HepG2 (cell line): ENCODE measurements around the gene CAMK1G. TPM values are rescaled to one million over a fixed set of nuclear protein-coding genes. Genes with fewer than 3 reads are reported as not detected.

Experiments used
- FOXA3 ChIP-seq: IDR thresholded peaks from 2 replicates; pipeline ENCODE4 v1.6.1; 2016; ENCODE audit warnings: missing genetic modification reagents, missing compliant biosample characterization
- REPIN1 ChIP-seq: sonication (generic); formaldehyde crosslinking; IDR thresholded peaks from 2 replicates; pipeline ENCODE4 v1.8.0; 2022; ENCODE audit warnings: missing genetic modification reagents, low read depth, mild to moderate bottlenecking, borderline replicate concordance
- SALL2 ChIP-seq: sonication (generic); formaldehyde crosslinking; IDR thresholded peaks from 2 replicates; pipeline ENCODE4 v1.8.1; 2023; ENCODE audit warnings: mild to moderate bottlenecking, missing genetic modification reagents, inconsistent platforms
- THAP11 ChIP-seq: IDR thresholded peaks from 2 replicates; pipeline ENCODE4 v1.6.1; 2016; ENCODE audit warnings: missing biosample characterization, missing genetic modification reagents
- ZNF460 ChIP-seq: sonication (generic); formaldehyde crosslinking; IDR thresholded peaks from 2 replicates; pipeline ENCODE4 v1.5.1; 2020; ENCODE audit warnings: missing genetic modification reagents, mild to moderate bottlenecking, borderline replicate concordance
- ZNF577 ChIP-seq: sonication (generic); formaldehyde crosslinking; IDR thresholded peaks from 2 replicates; pipeline ENCODE4 v1.4.0; 2020; ENCODE audit warnings: mild to moderate bottlenecking, low read depth, missing genetic modification reagents, borderline replicate concordance
- polyA plus RNA-seq, 8 experiments: library from polyadenylated mRNA; depleted of rRNA in 3 of 8; stranded (reverse) in 7 of 8; unstranded in 1 of 8; fragments of >200 nt; fragmentation: Illumina TruSeq in 4 of 8; extraction: Trizol in 4 of 8; gene quantifications; 2 replicates each; pipeline versions ENCODE4 v1.2.1 to v1.2.3, GENCODE V29; 2011 to 2016; ENCODE audit warnings: low read depth in 4 of 8, missing spikeins in 1 of 8, mixed read lengths in 1 of 8; ENCODE audit not compliant: insufficient read depth in 1 of 8
- total RNA-seq, 5 experiments: library from RNA; depleted of rRNA; stranded (reverse); fragments of >200 nt; fragmentation: Illumina TruSeq; extraction: Trizol; gene quantifications; 2 replicates each; pipeline ENCODE4 v1.2.3, GENCODE V29; 2016; ENCODE audit warnings: low read depth in 1 of 5
- TF ChIP-seq, protein P1 (sequence below): sonication (generic); formaldehyde crosslinking; IDR thresholded peaks from 2 replicates; pipeline ENCODE4 v1.4.0; 2020; ENCODE audit warnings: missing genetic modification reagents, mild to moderate bottlenecking, borderline replicate concordance
- TF ChIP-seq, protein P2 (sequence below): sonication (generic); formaldehyde crosslinking; IDR thresholded peaks from 2 replicates; pipeline ENCODE4 v1.4.0; 2020; ENCODE audit warnings: mild to moderate bottlenecking, missing genetic modification reagents
- TF ChIP-seq, protein P3 (sequence below): sonication (generic); formaldehyde crosslinking; IDR thresholded peaks from 2 replicates; pipeline ENCODE4 v1.4.0; 2020; ENCODE audit warnings: missing genetic modification reagents, borderline replicate concordance

CAMK1G gene
- total and polyA plus RNA-seq, 2 of the 13 experiments (the other 11 are each of a cell fraction or from before 2014, with no cell fraction given), result not detected

DNA sequence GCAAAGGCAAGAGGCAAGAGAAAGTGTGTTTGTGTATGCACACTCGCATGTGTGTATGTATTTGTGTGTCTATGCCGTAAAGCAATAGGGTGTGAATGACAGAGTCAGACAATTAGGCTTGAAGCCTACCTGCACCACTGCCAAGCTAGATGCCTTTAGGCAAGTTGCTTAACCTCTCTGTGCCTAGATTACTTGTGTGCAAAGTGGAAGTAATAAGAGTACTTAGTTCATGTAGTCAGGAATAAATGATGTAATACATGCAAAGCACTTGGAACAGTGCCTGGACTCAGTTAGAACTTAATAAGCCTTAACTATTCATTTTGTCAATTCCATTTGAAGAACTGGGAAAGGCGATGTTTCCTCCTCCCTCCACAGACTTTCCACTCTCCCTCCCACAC, 37.0 kb downstream of the CAMK1G start (continued):
- TF ChIP-seq, protein P1, sequence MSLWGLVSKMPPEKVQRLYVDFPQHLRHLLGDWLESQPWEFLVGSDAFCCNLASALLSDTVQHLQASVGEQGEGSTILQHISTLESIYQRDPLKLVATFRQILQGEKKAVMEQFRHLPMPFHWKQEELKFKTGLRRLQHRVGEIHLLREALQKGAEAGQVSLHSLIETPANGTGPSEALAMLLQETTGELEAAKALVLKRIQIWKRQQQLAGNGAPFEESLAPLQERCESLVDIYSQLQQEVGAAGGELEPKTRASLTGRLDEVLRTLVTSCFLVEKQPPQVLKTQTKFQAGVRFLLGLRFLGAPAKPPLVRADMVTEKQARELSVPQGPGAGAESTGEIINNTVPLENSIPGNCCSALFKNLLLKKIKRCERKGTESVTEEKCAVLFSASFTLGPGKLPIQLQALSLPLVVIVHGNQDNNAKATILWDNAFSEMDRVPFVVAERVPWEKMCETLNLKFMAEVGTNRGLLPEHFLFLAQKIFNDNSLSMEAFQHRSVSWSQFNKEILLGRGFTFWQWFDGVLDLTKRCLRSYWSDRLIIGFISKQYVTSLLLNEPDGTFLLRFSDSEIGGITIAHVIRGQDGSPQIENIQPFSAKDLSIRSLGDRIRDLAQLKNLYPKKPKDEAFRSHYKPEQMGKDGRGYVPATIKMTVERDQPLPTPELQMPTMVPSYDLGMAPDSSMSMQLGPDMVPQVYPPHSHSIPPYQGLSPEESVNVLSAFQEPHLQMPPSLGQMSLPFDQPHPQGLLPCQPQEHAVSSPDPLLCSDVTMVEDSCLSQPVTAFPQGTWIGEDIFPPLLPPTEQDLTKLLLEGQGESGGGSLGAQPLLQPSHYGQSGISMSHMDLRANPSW (CRISPR knock-in tag), result no peak
- no peak for TF ChIP-seq SALL2
- TF ChIP-seq, protein P2, sequence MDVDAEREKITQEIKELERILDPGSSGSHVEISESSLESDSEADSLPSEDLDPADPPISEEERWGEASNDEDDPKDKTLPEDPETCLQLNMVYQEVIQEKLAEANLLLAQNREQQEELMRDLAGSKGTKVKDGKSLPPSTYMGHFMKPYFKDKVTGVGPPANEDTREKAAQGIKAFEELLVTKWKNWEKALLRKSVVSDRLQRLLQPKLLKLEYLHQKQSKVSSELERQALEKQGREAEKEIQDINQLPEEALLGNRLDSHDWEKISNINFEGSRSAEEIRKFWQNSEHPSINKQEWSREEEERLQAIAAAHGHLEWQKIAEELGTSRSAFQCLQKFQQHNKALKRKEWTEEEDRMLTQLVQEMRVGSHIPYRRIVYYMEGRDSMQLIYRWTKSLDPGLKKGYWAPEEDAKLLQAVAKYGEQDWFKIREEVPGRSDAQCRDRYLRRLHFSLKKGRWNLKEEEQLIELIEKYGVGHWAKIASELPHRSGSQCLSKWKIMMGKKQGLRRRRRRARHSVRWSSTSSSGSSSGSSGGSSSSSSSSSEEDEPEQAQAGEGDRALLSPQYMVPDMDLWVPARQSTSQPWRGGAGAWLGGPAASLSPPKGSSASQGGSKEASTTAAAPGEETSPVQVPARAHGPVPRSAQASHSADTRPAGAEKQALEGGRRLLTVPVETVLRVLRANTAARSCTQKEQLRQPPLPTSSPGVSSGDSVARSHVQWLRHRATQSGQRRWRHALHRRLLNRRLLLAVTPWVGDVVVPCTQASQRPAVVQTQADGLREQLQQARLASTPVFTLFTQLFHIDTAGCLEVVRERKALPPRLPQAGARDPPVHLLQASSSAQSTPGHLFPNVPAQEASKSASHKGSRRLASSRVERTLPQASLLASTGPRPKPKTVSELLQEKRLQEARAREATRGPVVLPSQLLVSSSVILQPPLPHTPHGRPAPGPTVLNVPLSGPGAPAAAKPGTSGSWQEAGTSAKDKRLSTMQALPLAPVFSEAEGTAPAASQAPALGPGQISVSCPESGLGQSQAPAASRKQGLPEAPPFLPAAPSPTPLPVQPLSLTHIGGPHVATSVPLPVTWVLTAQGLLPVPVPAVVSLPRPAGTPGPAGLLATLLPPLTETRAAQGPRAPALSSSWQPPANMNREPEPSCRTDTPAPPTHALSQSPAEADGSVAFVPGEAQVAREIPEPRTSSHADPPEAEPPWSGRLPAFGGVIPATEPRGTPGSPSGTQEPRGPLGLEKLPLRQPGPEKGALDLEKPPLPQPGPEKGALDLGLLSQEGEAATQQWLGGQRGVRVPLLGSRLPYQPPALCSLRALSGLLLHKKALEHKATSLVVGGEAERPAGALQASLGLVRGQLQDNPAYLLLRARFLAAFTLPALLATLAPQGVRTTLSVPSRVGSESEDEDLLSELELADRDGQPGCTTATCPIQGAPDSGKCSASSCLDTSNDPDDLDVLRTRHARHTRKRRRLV (CRISPR knock-in tag), result no peak
- TF ChIP-seq, protein P3, sequence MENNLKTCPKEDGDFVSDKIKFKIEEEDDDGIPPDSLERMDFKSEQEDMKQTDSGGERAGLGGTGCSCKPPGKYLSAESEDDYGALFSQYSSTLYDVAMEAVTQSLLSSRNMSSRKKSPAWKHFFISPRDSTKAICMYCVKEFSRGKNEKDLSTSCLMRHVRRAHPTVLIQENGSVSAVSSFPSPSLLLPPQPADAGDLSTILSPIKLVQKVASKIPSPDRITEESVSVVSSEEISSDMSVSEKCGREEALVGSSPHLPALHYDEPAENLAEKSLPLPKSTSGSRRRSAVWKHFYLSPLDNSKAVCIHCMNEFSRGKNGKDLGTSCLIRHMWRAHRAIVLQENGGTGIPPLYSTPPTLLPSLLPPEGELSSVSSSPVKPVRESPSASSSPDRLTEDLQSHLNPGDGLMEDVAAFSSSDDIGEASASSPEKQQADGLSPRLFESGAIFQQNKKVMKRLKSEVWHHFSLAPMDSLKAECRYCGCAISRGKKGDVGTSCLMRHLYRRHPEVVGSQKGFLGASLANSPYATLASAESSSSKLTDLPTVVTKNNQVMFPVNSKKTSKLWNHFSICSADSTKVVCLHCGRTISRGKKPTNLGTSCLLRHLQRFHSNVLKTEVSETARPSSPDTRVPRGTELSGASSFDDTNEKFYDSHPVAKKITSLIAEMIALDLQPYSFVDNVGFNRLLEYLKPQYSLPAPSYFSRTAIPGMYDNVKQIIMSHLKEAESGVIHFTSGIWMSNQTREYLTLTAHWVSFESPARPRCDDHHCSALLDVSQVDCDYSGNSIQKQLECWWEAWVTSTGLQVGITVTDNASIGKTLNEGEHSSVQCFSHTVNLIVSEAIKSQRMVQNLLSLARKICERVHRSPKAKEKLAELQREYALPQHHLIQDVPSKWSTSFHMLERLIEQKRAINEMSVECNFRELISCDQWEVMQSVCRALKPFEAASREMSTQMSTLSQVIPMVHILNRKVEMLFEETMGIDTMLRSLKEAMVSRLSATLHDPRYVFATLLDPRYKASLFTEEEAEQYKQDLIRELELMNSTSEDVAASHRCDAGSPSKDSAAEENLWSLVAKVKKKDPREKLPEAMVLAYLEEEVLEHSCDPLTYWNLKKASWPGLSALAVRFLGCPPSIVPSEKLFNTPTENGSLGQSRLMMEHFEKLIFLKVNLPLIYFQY, result no peak
- TF ChIP-seq THAP11 (CRISPR knock-in tag), result no peak
- TF ChIP-seq ZNF460 (CRISPR knock-in tag), result no peak
- TF ChIP-seq FOXA3 (CRISPR knock-in tag), result no peak
- no peak for TF ChIP-seq REPIN1 (CRISPR knock-in tag)
- no peak for TF ChIP-seq ZNF577 (CRISPR knock-in tag)
